Loucy (cell line): ENCODE measurements around the gene PRDM2.

Experiments used
- H2AFZ ChIP-seq: fragments of 200-600 bp; sonication (generic); 2 replicates; pipeline ENCODE4 v1.6.0; 2016; ENCODE audit warnings: antibody characterized with exemption, mild to moderate bottlenecking, low read length, moderate library complexity
- H3F3A ChIP-seq: fragments of 200-600 bp; 2 replicates; pipeline ENCODE4 v1.6.0; 2016; ENCODE audit warnings: antibody characterized with exemption, low read depth, mild to moderate bottlenecking
- H3K27me3 ChIP-seq: fragments of 200-600 bp; sonication (generic); 2 replicates; pipeline ENCODE4 v1.6.1; 2014; ENCODE audit warnings: low read length, mild to moderate bottlenecking; ENCODE audit not compliant: insufficient read depth, poor library complexity, severe bottlenecking
- H3K36me3 ChIP-seq: fragments of 200-600 bp; sonication (generic); 2 replicates; pipeline ENCODE4 v1.6.1; 2016; ENCODE audit warnings: low read length; ENCODE audit not compliant: insufficient read depth
- H3K4me1 ChIP-seq: fragments of 200-600 bp; sonication (generic); 2 replicates; pipeline ENCODE4 v1.5.1; 2014; ENCODE audit warnings: low read length, mild to moderate bottlenecking; ENCODE audit not compliant: insufficient read depth, poor library complexity, severe bottlenecking
- H3K4me2 ChIP-seq: fragments of 200-600 bp; sonication (generic); 2 replicates; pipeline ENCODE4 v1.6.0; 2014; ENCODE audit warnings: antibody characterized with exemption, low read length, low read depth, mild to moderate bottlenecking; ENCODE audit not compliant: poor library complexity, severe bottlenecking
- H3K4me3 ChIP-seq: fragments of 200-600 bp; sonication (generic); 2 replicates; pipeline ENCODE4 v1.5.1; 2014; ENCODE audit warnings: low read length, mild to moderate bottlenecking, mixed read lengths; ENCODE audit not compliant: poor library complexity, severe bottlenecking
- H3K79me2 ChIP-seq: fragments of 200-600 bp; sonication (generic); 2 replicates; pipeline ENCODE4 v1.6.1; 2014; ENCODE audit warnings: low read length; ENCODE audit not compliant: insufficient read depth
- H3K9ac ChIP-seq: fragments of 200-600 bp; sonication (generic); 2 replicates; pipeline ENCODE4 v1.6.0; 2014; ENCODE audit warnings: mild to moderate bottlenecking, low read depth, low read length, moderate library complexity; ENCODE audit not compliant: poor library complexity, severe bottlenecking
- H3K9me2 ChIP-seq: fragments of 200-600 bp; sonication (generic); replicated peaks from 2 replicates; pipeline ENCODE4 v1.6.1; 2016; ENCODE audit warnings: low read depth, low read length, mixed read lengths
- H3K9me3 ChIP-seq: fragments of 200-600 bp; sonication (generic); 2 replicates; pipeline ENCODE4 v1.6.1; 2014; ENCODE audit warnings: mild to moderate bottlenecking, antibody characterized with exemption, low read length, low read depth; ENCODE audit not compliant: insufficient read depth
- H4K20me1 ChIP-seq: fragments of 200-600 bp; sonication (generic); 2 replicates; pipeline ENCODE4 v1.6.0; 2014; ENCODE audit warnings: antibody characterized with exemption, low read length, mild to moderate bottlenecking; ENCODE audit not compliant: insufficient read depth, poor library complexity, severe bottlenecking
- EZH2phosphoT487 ChIP-seq: fragments of 200-600 bp; IDR thresholded peaks from 2 replicates; pipeline ENCODE4 v1.6.1; 2018; ENCODE audit warnings: antibody characterized with exemption, mild to moderate bottlenecking, moderate library complexity, borderline replicate concordance
- TF ChIP-seq, protein P1 (sequence below): fragments of 200-600 bp; sonication (generic); conservative IDR thresholded peaks from 2 replicates; pipeline ENCODE4 v1.5.1; 2014; ENCODE audit warnings: mild to moderate bottlenecking, antibody characterized with exemption, low read length

PRDM2 gene

DNA sequence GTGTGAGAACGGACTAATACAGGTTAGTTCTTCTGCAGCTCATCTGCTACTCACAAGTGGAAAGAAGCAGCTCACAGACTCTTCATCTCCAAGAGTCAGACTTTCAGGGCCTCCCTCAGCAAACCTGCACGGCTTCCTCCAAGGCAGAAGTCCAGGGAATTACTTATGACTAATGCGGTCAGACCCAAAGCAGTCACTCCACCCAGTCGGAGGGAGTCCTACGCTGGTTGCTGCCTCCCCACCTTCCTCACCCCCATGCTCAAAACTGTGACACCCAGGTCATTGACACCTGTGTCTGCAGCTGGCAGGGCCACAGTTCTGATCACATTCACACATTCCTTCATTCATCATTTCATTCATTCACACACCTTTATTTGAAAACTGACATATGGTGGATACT lies 38.4 kb upstream of the PRDM2 start:
- Histone ChIP-seq H3K4me2 (no peak overlapping the region), H3K27me3 (no peaks in the 10 kb centered on the region), H3K9me2 (no peaks in the 10 kb centered on the region), H3K79me2 (no peaks in the 10 kb centered on the region), H3F3A (no peaks in the 10 kb centered on the region), H3K36me3 (no peaks in the 10 kb centered on the region), H3K9ac (no peak overlapping the region), H3K4me1 (no peaks in the 10 kb centered on the region), H4K20me1 (no peaks in the 10 kb centered on the region), H3K9me3 (no peaks in the 10 kb centered on the region; the same call in 1 of the 2 replicates), H3K4me3 (no peak overlapping the region), H2AFZ (no peak overlapping the region)
- TF ChIP-seq EZH2phosphoT487 = no peak
- TF ChIP-seq, protein P1, sequence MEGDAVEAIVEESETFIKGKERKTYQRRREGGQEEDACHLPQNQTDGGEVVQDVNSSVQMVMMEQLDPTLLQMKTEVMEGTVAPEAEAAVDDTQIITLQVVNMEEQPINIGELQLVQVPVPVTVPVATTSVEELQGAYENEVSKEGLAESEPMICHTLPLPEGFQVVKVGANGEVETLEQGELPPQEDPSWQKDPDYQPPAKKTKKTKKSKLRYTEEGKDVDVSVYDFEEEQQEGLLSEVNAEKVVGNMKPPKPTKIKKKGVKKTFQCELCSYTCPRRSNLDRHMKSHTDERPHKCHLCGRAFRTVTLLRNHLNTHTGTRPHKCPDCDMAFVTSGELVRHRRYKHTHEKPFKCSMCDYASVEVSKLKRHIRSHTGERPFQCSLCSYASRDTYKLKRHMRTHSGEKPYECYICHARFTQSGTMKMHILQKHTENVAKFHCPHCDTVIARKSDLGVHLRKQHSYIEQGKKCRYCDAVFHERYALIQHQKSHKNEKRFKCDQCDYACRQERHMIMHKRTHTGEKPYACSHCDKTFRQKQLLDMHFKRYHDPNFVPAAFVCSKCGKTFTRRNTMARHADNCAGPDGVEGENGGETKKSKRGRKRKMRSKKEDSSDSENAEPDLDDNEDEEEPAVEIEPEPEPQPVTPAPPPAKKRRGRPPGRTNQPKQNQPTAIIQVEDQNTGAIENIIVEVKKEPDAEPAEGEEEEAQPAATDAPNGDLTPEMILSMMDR = no peak

DNA sequence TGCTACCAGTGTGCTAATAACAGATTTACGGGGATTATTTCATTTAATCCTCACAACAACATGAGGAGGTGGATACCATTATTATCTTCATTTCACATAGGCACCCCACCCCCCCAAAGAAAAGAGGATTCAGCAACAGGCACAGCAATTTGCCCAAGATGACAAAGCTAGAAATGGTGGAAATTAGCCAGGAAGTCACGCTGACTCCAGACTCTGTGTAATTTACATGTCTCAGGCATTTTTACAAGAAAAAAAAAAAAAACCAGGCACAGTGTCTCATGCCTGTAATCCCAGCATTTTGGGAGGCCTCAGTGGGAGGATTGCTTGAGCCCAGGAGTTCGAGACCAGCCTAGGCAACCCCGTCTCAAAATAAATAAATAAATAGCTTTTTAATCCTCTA lies 37.5 kb upstream of the PRDM2 start:
- H3K36me3 ChIP-seq = no peaks in the 10 kb centered on the region
- H4K20me1 ChIP-seq = no peaks in the 10 kb centered on the region
- no peak overlapping the region for H3K9ac ChIP-seq
- H3K4me1 ChIP-seq = no peaks in the 10 kb centered on the region
- no peaks in the 10 kb centered on the region for H3K79me2 ChIP-seq
- H3K4me2 ChIP-seq = no peak overlapping the region
- TF ChIP-seq, protein P1 = no peak
- TF ChIP-seq EZH2phosphoT487 = no peak
- H3F3A ChIP-seq = no peaks in the 10 kb centered on the region
- H3K9me2 ChIP-seq = no peaks in the 10 kb centered on the region
- H3K27me3 ChIP-seq = no peaks in the 10 kb centered on the region
- no peak overlapping the region for H3K4me3 ChIP-seq
- H2AFZ ChIP-seq = no peak overlapping the region
- H3K9me3 ChIP-seq = no peaks in the 10 kb centered on the region; the same call in 1 of the 2 replicates

DNA sequence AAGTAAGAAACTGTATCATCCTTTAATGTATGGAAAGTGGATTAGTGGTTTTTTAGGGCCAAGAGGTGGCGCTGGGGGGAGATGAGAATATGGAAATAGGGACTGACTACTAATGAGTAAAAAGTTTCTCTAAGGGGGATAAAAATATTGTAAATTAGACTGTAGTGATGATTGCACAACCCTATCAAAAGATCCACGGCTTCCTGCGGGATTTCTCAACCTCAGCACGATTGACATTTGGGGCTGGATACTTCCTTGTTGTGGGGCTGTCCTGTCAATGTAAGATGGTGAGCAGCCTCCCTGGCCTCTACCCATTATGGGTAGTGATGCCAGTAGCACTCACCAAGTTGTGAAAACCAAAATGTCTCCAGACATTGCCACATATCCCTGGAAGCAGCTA lies 36.0 kb upstream of the PRDM2 start:
- Histone ChIP-seq H3K36me3 (no peaks in the 10 kb centered on the region), H3K9me2 (no peaks in the 10 kb centered on the region), H3F3A (no peaks in the 10 kb centered on the region), H3K4me3 (no peak overlapping the region), H3K4me2 (no peak overlapping the region), H4K20me1 (no peaks in the 10 kb centered on the region), H3K27me3 (no peaks in the 10 kb centered on the region), H2AFZ (0 out of 2 replicates have a peak overlapping the region, but pooled peaks have one; percentile 1), H3K9ac (no peak overlapping the region), H3K9me3 (no peaks in the 10 kb centered on the region; the same call in 1 of the 2 replicates), H3K79me2 (no peaks in the 10 kb centered on the region), H3K4me1 (no peaks in the 10 kb centered on the region)
- TF ChIP-seq, protein P1 = peak; percentile 34; the same call in 1 of the 2 replicates
- TF ChIP-seq EZH2phosphoT487 = no peak
